GM12878 (cell line): Measurements from ENCODE around the gene ERC1. TPM values are rescaled to one million over a fixed set of nuclear protein-coding genes. Genes with fewer than 3 reads are reported as not detected.

Experiments used
- ATAC-seq: fragments of 200-7000 bp; cut with Tn5 transposase; 3 replicates; pipeline ENCODE4 v1.9.1; 2020; ENCODE audit warnings: mild to moderate bottlenecking, moderate library complexity
- BruUV-seq: library from RNA; stranded (reverse); fragments of 400-500 nt; replicated peaks from 2 replicates; lab custom pipeline; 2021; lab: Mats Ljungman, UMichigan
- CTCF ChIA-PET: fragments of 300-600 bp; sonication (Branson Sonifier 250); formaldehyde crosslinking; extraction: SDS; loops from one replicate; lab custom pipeline; 2021; ENCODE audit warnings: inconsistent platforms; lab: Yijun Ruan, JAX
- POLR2A ChIA-PET: fragments of 350-600 bp; formaldehyde crosslinking; extraction: SDS; loops from one replicate; lab custom pipeline; 2021; ENCODE audit warnings: inconsistent platforms; lab: Charles Lee
- RAD21 ChIA-PET: fragments of 300-600 bp; sonication (Branson Sonifier 250); formaldehyde crosslinking; loops from one replicate; lab custom pipeline; 2023; ENCODE audit warnings: antibody characterized with exemption; ENCODE audit not compliant: unreplicated experiment; lab: Charles Lee
- SMC1A ChIA-PET: fragments of 300-600 bp; sonication (Branson Sonifier 250); formaldehyde crosslinking; loops from one replicate; lab custom pipeline; 2023; ENCODE audit not compliant: unreplicated experiment, uncharacterized antibody; lab: Charles Lee
- DNase-seq: peaks from one replicate; pipeline ENCODE4 v3.0.0-alpha.2; 2011; ENCODE audit warnings: low read depth, low spot score
- FAIRE-seq: peaks from 3 replicates; lab custom pipeline; 2011; peaks lifted over from hg19 to GRCh38; lab: Jason Lieb, UNC
- H2AFZ ChIP-seq: 2 replicates; pipeline ENCODE4 v1.6.0; 2011; ENCODE audit warnings: low read depth, low read length, control low read depth; ENCODE audit not compliant: control insufficient read depth
- H3K27ac ChIP-seq: 2 replicates; pipeline ENCODE4 v1.5.1; 2011; ENCODE audit warnings: control low read depth; ENCODE audit not compliant: control insufficient read depth, insufficient read depth
- H3K27me3 ChIP-seq, 2 experiments: replicated peaks in 1 of 2; 2 replicates each; pipeline versions ENCODE4 v1.6.0 to v1.6.1; 2011; ENCODE audit warnings: low read length in 1 of 2; ENCODE audit not compliant: control insufficient read depth in 2 of 2, insufficient read depth in 2 of 2
- H3K36me3 ChIP-seq, 2 experiments: 2 replicates each; pipeline ENCODE4 v1.5.1; 2011; ENCODE audit warnings: low read length in 1 of 2; ENCODE audit not compliant: control insufficient read depth in 2 of 2, insufficient read depth in 2 of 2
- H3K4me1 ChIP-seq: 2 replicates; pipeline ENCODE4 v1.6.1; 2011; ENCODE audit warnings: mild to moderate bottlenecking, low read length, moderate library complexity, mixed read lengths; ENCODE audit not compliant: control insufficient read depth, insufficient read depth
- H3K4me2 ChIP-seq: 2 replicates; pipeline ENCODE4 v1.6.0; 2011; ENCODE audit warnings: control low read depth; ENCODE audit not compliant: control insufficient read depth, insufficient read depth
- H3K4me3 ChIP-seq: fragments of 200-600 bp; sonication (generic); 2 replicates; pipeline ENCODE4 v1.5.1; 2016
- H3K79me2 ChIP-seq: 2 replicates; pipeline ENCODE4 v1.6.0; 2011; ENCODE audit warnings: low read length; ENCODE audit not compliant: control insufficient read depth, insufficient read depth
- H3K9ac ChIP-seq: 2 replicates; pipeline ENCODE4 v1.8.0; 2011; ENCODE audit warnings: low read length, control low read depth, mixed read lengths; ENCODE audit not compliant: control insufficient read depth, insufficient read depth
- H3K9me3 ChIP-seq: replicated peaks from 3 replicates; pipeline ENCODE4 v1.5.1; 2011; ENCODE audit warnings: mild to moderate bottlenecking, low read length; ENCODE audit not compliant: control insufficient read depth, insufficient read depth
- H4K20me1 ChIP-seq: 2 replicates; pipeline ENCODE4 v1.6.0; 2011; ENCODE audit not compliant: control insufficient read depth, insufficient read depth
- ATF7 ChIP-seq: fragments of 450-650 bp; IDR thresholded peaks from 2 replicates; pipeline ENCODE4 v1.6.1; 2016; ENCODE audit warnings: low read depth, mild to moderate bottlenecking
- EP300 ChIP-seq, 2 experiments: fragments of 150-350 bp in 1 of 2; IDR thresholded peaks; 2 replicates each; pipeline ENCODE4 v1.6.1; 2011 to 2012; ENCODE audit warnings: low read depth in 2 of 2, low read length in 2 of 2, borderline replicate concordance in 1 of 2, improper control_type of control experiment in 1 of 2, inconsistent platforms in 1 of 2; ENCODE audit not compliant: control insufficient read depth in 1 of 2
- ESRRA ChIP-seq: IDR thresholded peaks from 2 replicates; pipeline ENCODE4 v1.6.1; 2012; ENCODE audit warnings: mild to moderate bottlenecking, low read length, improper control_type of control experiment
- EZH2 ChIP-seq: IDR thresholded peaks from 2 replicates; pipeline ENCODE4 v1.6.1; 2012; ENCODE audit warnings: low read depth, mild to moderate bottlenecking, control low read depth, inconsistent platforms, low read length, borderline replicate concordance; ENCODE audit not compliant: control insufficient read depth
- FOXK2 ChIP-seq: fragments of 450-650 bp; IDR thresholded peaks from 2 replicates; pipeline ENCODE4 v1.6.1; 2017; ENCODE audit warnings: mild to moderate bottlenecking, moderate library complexity
- NFYB ChIP-seq: IDR thresholded peaks from 2 replicates; pipeline ENCODE4 v1.6.1; 2011; ENCODE audit warnings: low read depth, mild to moderate bottlenecking, low read length, improper control_type of control experiment, moderate library complexity; ENCODE audit not compliant: insufficient read depth
- RB1 ChIP-seq: fragments of 450-650 bp; formaldehyde crosslinking; IDR thresholded peaks from 2 replicates; pipeline ENCODE4 v1.6.1; 2017; ENCODE audit warnings: mild to moderate bottlenecking, borderline replicate concordance
- SMAD1 ChIP-seq: fragments of 450-650 bp; IDR thresholded peaks from 2 replicates; pipeline ENCODE4 v1.6.1; 2018; ENCODE audit warnings: mild to moderate bottlenecking, low read depth; ENCODE audit not compliant: partially characterized antibody
- WGBS: methylation state at CpG from one replicate; pipeline ENCODE4 v1.1.6; 2016; ENCODE audit warnings: low lambda C conversion rate; ENCODE audit not compliant: insufficient replicate concordance, insufficient coverage; ENCODE audit errors: missing lambda C conversion rate; 5-methylcytosine and 5-hydroxymethylcytosine counted together
- in situ Hi-C: fragments of 300-500 bp; cut with MboI; formaldehyde crosslinking; loops from 9 replicates; pipeline ENCODE4 v1.14.3; 2018; ENCODE audit warnings: mixed read lengths
- intact Hi-C: fragments of 100-400 bp; cut with micrococcal nuclease; formaldehyde crosslinking; loops from one replicate; pipeline ENCODE4 v1.14.2; 2022; ENCODE audit not compliant: unreplicated experiment
- polyA plus RNA-seq, 11 experiments: library from polyadenylated mRNA; depleted of rRNA in 4 of 11; unstranded in 6 of 11; stranded (reverse) in 5 of 11; fragments of >200 nt; fragmentation: Nextera tagmentation in 4 of 11; fragmentation: Illumina TruSeq in 1 of 11; extraction: Ambion mirVana in 4 of 11; extraction: Trizol in 1 of 11; gene quantifications; 1 replicate in 1 of 11; 2 replicates in 10 of 11; pipeline versions ENCODE4 v1.2.1 to v1.2.3, GENCODE V29; 2011 to 2016; ENCODE audit warnings: inconsistent platforms in 2 of 11, missing spikeins in 2 of 11, low read depth in 1 of 11
- total RNA-seq, 4 experiments: library from RNA; depleted of rRNA in 3 of 4; stranded (reverse); fragments of >200 nt in 3 of 4; fragmentation: Illumina TruSeq in 1 of 4; extraction: Trizol in 1 of 4; gene quantifications; 2 replicates each; pipeline versions ENCODE4 v1.2.1 to v1.2.3, GENCODE V29; 2013 to 2021
- TF ChIP-seq, protein P1 (sequence below): fragments of 450-650 bp; IDR thresholded peaks from 2 replicates; pipeline ENCODE4 v1.6.1; 2017; ENCODE audit warnings: mild to moderate bottlenecking, moderate library complexity

Gene ERC1
- total and polyA plus RNA-seq, 10 of the 15 experiments (the other 5 are each of a cell fraction or from before 2014, with no cell fraction given), result 0.75 to 8.0 (median 5.0) TPM

DNA sequence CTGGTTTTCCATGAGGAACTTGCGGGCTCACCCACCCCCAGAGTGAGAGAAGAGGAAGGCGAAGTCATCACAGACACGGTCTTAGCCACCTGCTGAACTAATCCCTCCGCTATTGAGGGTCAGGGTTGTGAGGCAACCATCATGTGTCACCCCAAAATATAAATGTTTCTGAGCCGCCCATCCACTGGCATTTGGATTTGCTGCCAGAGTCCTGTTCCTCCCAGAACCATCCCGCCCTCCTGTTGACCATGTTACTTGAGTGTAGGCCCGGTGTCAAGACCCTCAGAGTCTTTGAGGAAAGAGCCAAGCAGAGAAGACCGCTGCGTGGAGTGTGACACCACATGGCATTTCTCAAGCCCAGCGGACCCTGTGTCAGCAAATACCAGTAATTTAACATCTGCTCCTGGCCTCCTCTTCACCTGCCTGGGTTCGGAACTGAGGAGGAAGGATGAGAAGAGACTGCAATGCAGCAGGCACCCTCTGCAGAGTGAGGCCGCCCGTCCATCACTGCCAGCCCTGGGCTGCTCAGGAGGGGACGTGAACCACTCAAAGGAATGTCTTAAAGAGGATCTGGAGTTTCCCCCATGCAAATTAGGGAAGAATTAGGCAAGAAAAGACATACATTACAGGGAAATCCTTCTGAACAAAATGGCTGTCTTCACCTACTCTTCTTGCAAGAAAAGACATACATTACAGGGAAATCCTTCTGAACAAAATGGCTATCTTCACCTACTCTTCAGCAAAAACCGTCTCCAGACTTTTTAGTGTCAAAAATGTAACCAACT lies 502.9 kb downstream of the ERC1 start:
- intact Hi-C loops, result no loop called here
- DNase-seq (no peak), ATAC-seq (no peak)
- no peak overlapping the region for H3K4me3 ChIP-seq
- H3K27me3 ChIP-seq, result no peaks in the 10 kb centered on the region
- no peaks in the 10 kb centered on the region for H3K79me2 ChIP-seq
- BruUV-seq, result no TSS peak
- H3K4me2 ChIP-seq, result no peak overlapping the region
- H3K9ac ChIP-seq, result no peak overlapping the region
- SMC1A ChIA-PET, result interaction anchor here (1.5 kb wide), 1 partner anchor 89 kb away, joined by 4 read pairs; no protein-coding TSS in a partner anchor
- H3K36me3 ChIP-seq, result no peaks in the 10 kb centered on the region
- TF ChIP-seq FOXK2 (no peak), NFYB (no peak), ESRRA (no peak), SMAD1 (no peak), EZH2 (no peak), RB1 (no peak), EP300 (IDR thresholded peaks at IDR 0.05; ENCODE audit: borderline replicate concordance in 1 of 2, control insufficient read depth in 1 of 2, low read depth in 2 of 2, low read length in 2 of 2) (no peak), ATF7 (no peak)
- TF ChIP-seq, protein P1, sequence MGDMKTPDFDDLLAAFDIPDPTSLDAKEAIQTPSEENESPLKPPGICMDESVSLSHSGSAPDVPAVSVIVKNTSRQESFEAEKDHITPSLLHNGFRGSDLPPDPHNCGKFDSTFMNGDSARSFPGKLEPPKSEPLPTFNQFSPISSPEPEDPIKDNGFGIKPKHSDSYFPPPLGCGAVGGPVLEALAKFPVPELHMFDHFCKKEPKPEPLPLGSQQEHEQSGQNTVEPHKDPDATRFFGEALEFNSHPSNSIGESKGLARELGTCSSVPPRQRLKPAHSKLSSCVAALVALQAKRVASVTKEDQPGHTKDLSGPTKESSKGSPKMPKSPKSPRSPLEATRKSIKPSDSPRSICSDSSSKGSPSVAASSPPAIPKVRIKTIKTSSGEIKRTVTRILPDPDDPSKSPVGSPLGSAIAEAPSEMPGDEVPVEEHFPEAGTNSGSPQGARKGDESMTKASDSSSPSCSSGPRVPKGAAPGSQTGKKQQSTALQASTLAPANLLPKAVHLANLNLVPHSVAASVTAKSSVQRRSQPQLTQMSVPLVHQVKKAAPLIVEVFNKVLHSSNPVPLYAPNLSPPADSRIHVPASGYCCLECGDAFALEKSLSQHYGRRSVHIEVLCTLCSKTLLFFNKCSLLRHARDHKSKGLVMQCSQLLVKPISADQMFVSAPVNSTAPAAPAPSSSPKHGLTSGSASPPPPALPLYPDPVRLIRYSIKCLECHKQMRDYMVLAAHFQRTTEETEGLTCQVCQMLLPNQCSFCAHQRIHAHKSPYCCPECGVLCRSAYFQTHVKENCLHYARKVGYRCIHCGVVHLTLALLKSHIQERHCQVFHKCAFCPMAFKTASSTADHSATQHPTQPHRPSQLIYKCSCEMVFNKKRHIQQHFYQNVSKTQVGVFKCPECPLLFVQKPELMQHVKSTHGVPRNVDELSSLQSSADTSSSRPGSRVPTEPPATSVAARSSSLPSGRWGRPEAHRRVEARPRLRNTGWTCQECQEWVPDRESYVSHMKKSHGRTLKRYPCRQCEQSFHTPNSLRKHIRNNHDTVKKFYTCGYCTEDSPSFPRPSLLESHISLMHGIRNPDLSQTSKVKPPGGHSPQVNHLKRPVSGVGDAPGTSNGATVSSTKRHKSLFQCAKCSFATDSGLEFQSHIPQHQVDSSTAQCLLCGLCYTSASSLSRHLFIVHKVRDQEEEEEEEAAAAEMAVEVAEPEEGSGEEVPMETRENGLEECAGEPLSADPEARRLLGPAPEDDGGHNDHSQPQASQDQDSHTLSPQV, result no peak
- TF ChIP-seq, all 136 proteins: peak for 0
- Histone ChIP-seq H3K9me3 (no peaks in the 10 kb centered on the region), H2AFZ (no peak overlapping the region), H3K4me1 (no peaks in the 10 kb centered on the region; the same call in 1 of the 2 replicates), H3K27ac (no peak overlapping the region), H4K20me1 (no peaks in the 10 kb centered on the region)
- in situ Hi-C loops, result no loop called here
- CTCF ChIA-PET, result interaction anchor here (1.5 kb wide), 1 partner anchor 254 kb away, joined by 5 read pairs; no protein-coding TSS in a partner anchor
- POLR2A ChIA-PET, result no interaction called here
- WGBS, result 69% methylated on average over 15 of the region's 15 CpGs
- no peak for FAIRE-seq
- RAD21 ChIA-PET, result no interaction called here
